Esophagus squamous epithelium (tissue), 4 donors: Measurements from ENCODE around the gene CDYL.

ENCODE experiments used
- POLR2A ChIP-seq, 4 donors: fragments of 450-650 bp; IDR thresholded peaks; one replicate each; pipeline ENCODE4 v1.6.1; 2017; ENCODE audit warnings: antibody characterized with exemption in 4 of 4, mild to moderate bottlenecking in 4 of 4, moderate library complexity in 3 of 4
- TF ChIP-seq, protein P1 (sequence below), 6 experiments: fragments of 450-650 bp in 4 of 6; fragments of 200-600 bp in 2 of 6; sonication (generic) in 2 of 6; IDR thresholded peaks; one replicate each; pipeline ENCODE4 v1.5.1; 2016 to 2019; ENCODE audit warnings: antibody characterized with exemption in 6 of 6, mild to moderate bottlenecking in 4 of 6, moderate library complexity in 4 of 6

DNA sequence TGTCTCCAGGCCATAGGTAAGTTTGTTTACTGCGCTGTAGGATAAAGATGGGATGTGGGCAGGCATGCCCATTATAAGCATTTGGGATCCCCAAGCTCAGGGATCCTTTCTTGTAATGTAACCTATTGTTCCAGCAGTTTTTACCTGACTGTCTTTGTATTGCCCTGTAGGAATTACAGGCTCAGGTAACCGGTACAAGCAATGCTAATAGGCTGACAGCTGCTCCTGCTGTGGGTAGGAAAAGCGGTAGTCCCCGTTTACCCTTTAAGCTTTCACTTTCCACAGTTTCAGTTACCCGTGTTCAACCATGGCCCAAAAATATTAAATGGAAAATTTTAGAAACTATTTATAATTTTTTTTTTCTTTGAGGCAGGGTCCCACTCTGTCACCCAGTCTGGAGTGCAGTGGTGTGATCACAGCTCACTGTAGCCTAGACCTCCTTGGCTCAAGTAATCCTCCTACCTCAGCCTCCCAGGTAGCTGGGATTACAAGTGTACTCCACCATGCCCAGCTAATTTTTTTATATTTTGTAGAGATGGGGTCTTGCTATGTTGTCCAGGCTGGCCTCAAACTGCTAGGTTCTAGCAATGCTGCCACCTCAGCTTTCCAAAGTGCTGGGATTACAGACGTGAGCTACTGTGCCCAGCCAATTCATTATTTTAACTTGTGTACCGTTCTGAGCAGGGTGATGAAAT, 108.6 kb downstream of the CDYL start:
- TF ChIP-seq, protein P1, sequence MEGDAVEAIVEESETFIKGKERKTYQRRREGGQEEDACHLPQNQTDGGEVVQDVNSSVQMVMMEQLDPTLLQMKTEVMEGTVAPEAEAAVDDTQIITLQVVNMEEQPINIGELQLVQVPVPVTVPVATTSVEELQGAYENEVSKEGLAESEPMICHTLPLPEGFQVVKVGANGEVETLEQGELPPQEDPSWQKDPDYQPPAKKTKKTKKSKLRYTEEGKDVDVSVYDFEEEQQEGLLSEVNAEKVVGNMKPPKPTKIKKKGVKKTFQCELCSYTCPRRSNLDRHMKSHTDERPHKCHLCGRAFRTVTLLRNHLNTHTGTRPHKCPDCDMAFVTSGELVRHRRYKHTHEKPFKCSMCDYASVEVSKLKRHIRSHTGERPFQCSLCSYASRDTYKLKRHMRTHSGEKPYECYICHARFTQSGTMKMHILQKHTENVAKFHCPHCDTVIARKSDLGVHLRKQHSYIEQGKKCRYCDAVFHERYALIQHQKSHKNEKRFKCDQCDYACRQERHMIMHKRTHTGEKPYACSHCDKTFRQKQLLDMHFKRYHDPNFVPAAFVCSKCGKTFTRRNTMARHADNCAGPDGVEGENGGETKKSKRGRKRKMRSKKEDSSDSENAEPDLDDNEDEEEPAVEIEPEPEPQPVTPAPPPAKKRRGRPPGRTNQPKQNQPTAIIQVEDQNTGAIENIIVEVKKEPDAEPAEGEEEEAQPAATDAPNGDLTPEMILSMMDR (IDR thresholded peaks at IDR 0.05), result no peak
- no peak for TF ChIP-seq POLR2A (IDR thresholded peaks at IDR 0.05)
